Breast epithelium (tissue), 4 donors: ENCODE data around the gene CDC42SE1. TPM values are rescaled to one million over a fixed set of nuclear protein-coding genes. Genes with fewer than 3 reads are reported as not detected.
A peak's percentile ranks its signal among the peaks of the same experiment; 100 is the strongest.

ENCODE experiments used
- DNase-seq, 2 donors: peaks; one replicate each; pipeline ENCODE4 v3.0.0-alpha.2; 2019; ENCODE audit warnings: low spot score in 2 of 2
- H3K27ac ChIP-seq, 2 donors: fragments of 200-600 bp; sonication (generic) in 1 of 2; one replicate each; pipeline ENCODE4 v1.5.1; 2016 to 2019; ENCODE audit warnings: mild to moderate bottlenecking in 1 of 2
- H3K27me3 ChIP-seq, 2 donors: fragments of 200-600 bp; sonication (generic) in 1 of 2; one replicate each; pipeline versions ENCODE4 v1.5.1 to v1.6.0; 2017 to 2019; ENCODE audit warnings: control low read depth in 1 of 2, mild to moderate bottlenecking in 1 of 2
- H3K36me3 ChIP-seq: fragments of 200-600 bp; one replicate; pipeline ENCODE4 v1.5.1; 2019
- H3K4me1 ChIP-seq, 2 donors: fragments of 200-600 bp; sonication (generic); one replicate each; pipeline ENCODE4 v1.5.1; 2016 to 2019; ENCODE audit warnings: control low read depth in 1 of 2
- H3K4me3 ChIP-seq, 3 donors: fragments of 200-600 bp; sonication (generic); 1 replicate in 2 of 3; 2 replicates in 1 of 3; pipeline ENCODE4 v1.5.1; 2016 to 2019; ENCODE audit warnings: mild to moderate bottlenecking in 3 of 3, moderate library complexity in 2 of 3
- H3K9me3 ChIP-seq, 2 donors: fragments of 200-600 bp; sonication (generic) in 1 of 2; one replicate each; pipeline ENCODE4 v1.5.1; 2016 to 2019; ENCODE audit warnings: control low read depth in 1 of 2
- POLR2A ChIP-seq: fragments of 450-650 bp; IDR thresholded peaks from one replicate; pipeline ENCODE4 v1.6.1; 2016; ENCODE audit warnings: antibody characterized with exemption, mild to moderate bottlenecking, moderate library complexity
- POLR2AphosphoS5 ChIP-seq, 3 donors: sonication (generic); formaldehyde crosslinking; IDR thresholded peaks; one replicate each; pipeline ENCODE4 v1.6.1; 2017; ENCODE audit warnings: antibody characterized with exemption in 3 of 3
- intact Hi-C: fragments of 100-400 bp; cut with DNase I; formaldehyde crosslinking; loops from one replicate; pipeline ENCODE4 v1.15.1; 2023; ENCODE audit warnings: low total_unique reads
- total RNA-seq, 3 donors: library from RNA; depleted of rRNA; stranded (reverse); fragments of >200 nt; gene quantifications; one replicate each; pipeline ENCODE4 v1.1.0, GENCODE V29; 2016
- TF ChIP-seq, protein P1 (sequence below), 3 donors: fragments of 450-650 bp; IDR thresholded peaks; one replicate each; pipeline ENCODE4 v1.5.1; 2016 to 2017; ENCODE audit warnings: antibody characterized with exemption in 3 of 3, mild to moderate bottlenecking in 3 of 3, moderate library complexity in 3 of 3

CDC42SE1 gene
- total RNA-seq, 3 donors from 2014 or later: 49.4 to 130 (median 85.9) TPM

GRCh38 chr1:151065089-151065645, 5.7 kb upstream of the CDC42SE1 start:
- no peaks in the 10 kb centered on the region for H3K9me3 ChIP-seq
- peaks cover 0 to 4% of the 10 kb centered on the region in 2 donors for H3K4me1 ChIP-seq
- no peak overlapping the region for H3K4me3 ChIP-seq
- H3K27me3 ChIP-seq: no peaks in the 10 kb centered on the region
- no peaks in the 10 kb centered on the region for H3K36me3 ChIP-seq
- H3K27ac ChIP-seq: peak overlapping the region; percentile 16 to 67
- no peak for DNase-seq
- intact Hi-C loops: no loop called here
- TF ChIP-seq, protein P1, sequence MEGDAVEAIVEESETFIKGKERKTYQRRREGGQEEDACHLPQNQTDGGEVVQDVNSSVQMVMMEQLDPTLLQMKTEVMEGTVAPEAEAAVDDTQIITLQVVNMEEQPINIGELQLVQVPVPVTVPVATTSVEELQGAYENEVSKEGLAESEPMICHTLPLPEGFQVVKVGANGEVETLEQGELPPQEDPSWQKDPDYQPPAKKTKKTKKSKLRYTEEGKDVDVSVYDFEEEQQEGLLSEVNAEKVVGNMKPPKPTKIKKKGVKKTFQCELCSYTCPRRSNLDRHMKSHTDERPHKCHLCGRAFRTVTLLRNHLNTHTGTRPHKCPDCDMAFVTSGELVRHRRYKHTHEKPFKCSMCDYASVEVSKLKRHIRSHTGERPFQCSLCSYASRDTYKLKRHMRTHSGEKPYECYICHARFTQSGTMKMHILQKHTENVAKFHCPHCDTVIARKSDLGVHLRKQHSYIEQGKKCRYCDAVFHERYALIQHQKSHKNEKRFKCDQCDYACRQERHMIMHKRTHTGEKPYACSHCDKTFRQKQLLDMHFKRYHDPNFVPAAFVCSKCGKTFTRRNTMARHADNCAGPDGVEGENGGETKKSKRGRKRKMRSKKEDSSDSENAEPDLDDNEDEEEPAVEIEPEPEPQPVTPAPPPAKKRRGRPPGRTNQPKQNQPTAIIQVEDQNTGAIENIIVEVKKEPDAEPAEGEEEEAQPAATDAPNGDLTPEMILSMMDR (IDR thresholded peaks at IDR 0.05): no peak
- TF ChIP-seq POLR2AphosphoS5 (IDR thresholded peaks at IDR 0.05): no peak
- TF ChIP-seq POLR2A: no peak

DNA sequence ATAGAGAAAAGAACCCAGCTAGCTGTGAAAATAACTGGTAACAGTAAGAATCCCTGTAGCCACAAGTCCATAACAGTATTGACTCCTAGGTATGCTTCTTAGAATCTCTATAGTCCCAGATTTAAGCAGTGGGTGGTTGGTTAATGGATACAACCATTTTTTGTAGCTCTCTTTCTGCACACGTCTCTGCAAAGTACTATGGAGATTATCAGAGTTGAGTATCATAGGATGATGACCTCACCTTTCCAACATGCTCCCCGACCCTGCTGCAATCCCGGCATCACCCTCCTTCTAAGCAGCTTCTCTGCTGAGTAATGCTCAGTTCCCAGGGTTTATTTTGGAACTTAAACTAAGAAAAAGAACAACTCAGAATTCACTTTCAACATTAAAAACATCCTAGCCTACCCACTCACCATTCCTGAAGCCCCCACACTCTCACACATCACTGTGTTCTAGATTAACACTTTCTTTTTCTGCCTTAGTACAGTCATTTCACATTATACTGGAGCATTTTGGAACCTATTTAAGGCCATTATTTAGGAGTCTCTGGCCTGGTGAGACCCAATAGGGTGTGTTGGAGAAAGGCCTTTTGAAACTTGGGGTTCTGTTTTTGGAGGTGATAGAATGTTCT, 3.4 kb upstream of the CDC42SE1 start:
- H3K27me3 ChIP-seq: no peaks in the 10 kb centered on the region
- no peak overlapping the region for H3K4me3 ChIP-seq
- H3K4me1 ChIP-seq: peaks cover 0 to 6% of the 10 kb centered on the region in 2 donors
- TF ChIP-seq POLR2AphosphoS5 (IDR thresholded peaks at IDR 0.05) (no peak), POLR2A (no peak)
- TF ChIP-seq, protein P1 (IDR thresholded peaks at IDR 0.05): no peak
- no peak for DNase-seq
- H3K9me3 ChIP-seq: no peaks in the 10 kb centered on the region
- no peaks in the 10 kb centered on the region for H3K36me3 ChIP-seq
- intact Hi-C loops: no loop called here
- H3K27ac ChIP-seq: peak overlapping the region; percentile 28 to 50

- no peak overlapping the region for H3K4me3 ChIP-seq
- H3K27me3 ChIP-seq: no peaks in the 10 kb centered on the region
- no peak for TF ChIP-seq POLR2AphosphoS5 (IDR thresholded peaks at IDR 0.05)
- no peak for TF ChIP-seq POLR2A
- TF ChIP-seq, protein P1 (IDR thresholded peaks at IDR 0.05): no peak
- no peaks in the 10 kb centered on the region for H3K9me3 ChIP-seq
- H3K36me3 ChIP-seq: no peaks in the 10 kb centered on the region
- intact Hi-C loops: no loop called here
- H3K27ac ChIP-seq: no peak overlapping the region
- peaks cover 1 to 18% of the 10 kb centered on the region in 2 donors for H3K4me1 ChIP-seq
- no peak for DNase-seq
These were observed 2.3 kb upstream of the CDC42SE1 start for GRCh38 chr1:151061704-151062103.

DNA sequence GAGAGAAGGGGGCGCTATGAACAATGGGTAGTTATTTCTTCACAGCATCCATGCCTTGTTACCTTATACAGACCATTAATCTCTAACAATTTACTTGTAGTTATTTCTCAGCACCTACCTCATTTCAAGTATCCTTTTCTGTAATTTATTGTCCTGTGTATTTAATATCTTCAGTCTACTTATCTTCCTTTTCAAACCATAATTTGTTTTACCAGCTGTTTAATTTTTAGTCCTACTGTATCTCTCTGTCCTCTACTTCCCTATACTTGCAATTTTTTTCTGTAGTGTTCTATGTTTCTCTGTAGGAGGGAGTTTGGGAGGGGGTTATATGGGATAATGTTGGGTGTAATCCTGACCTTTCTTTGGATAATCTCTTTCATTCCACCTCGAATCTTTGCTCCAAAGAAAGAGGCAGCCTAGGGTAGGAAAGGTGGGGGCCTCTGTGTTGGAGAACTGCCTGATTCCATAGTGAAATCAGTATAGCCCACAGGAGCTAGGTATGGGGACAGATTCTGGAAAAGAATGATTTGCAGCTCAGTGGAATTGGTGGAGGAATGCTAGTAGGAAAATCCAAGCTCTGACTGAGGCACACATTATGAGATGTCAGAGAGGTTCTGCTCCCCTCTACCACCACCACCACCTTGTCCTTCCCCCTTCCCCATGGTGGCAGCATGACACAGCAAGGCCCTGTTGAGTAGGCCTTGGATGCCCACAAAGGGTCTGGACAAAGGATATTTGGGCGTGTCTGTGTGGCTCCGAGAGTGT, 1.4 kb upstream of the CDC42SE1 start:
- Histone ChIP-seq H3K27ac (peak overlapping the region; percentile 92 to 98), H3K36me3 (no peaks in the 10 kb centered on the region), H3K4me1 (peaks cover 4 to 25% of the 10 kb centered on the region in 2 donors), H3K27me3 (no peaks in the 10 kb centered on the region), H3K4me3 (peak overlapping the region; percentile 89 to 96 (median 94)), H3K9me3 (no peaks in the 10 kb centered on the region)
- no peak for DNase-seq
- intact Hi-C loops: no loop called here
- TF ChIP-seq POLR2AphosphoS5 (IDR thresholded peaks at IDR 0.05) (no peak), POLR2A (no peak)
- TF ChIP-seq, protein P1 (IDR thresholded peaks at IDR 0.05): no peak
